ENCODE measurements around the gene ROR2.
A peak's percentile ranks its signal among the peaks of the same experiment; 100 is the strongest.

The ROR2 gene

DNA sequence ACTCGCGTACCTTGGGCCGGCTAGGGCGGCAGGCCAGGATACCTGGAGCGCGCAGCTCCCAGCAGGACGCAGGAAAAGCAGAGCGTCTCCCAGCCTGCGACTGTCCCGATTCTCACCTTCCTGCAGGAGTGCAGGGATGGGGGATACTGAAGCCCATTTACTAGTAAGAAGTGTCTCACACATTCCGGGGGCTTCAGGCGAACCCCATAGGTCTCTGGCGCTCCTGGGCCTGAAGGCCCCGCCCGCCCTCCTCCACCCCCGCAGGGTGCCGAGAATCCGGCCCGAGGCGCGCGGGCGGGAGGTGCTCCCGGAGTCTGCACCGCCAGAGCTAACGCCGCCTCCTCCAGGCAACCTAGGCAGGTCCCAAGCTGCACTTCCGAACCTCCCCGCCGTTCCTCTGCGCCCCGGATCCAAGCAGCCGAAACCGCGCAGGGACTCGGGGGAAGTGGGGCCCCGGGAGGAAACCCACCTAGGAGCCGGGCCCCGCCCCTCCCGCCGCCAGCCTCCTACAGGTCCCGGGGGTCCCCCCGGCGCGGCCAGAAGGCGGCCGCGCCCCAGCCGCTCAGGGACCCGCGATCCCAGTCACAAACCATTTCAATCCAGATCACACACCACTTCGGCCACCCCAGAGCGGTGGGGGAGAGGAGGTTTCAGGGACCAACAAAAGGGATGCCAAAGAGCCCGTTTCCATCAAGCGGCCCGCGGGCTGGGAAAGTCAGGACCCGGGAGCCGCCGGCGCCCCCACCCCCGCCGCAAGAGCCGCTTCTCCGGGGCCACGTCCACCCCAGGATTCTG is 1.2 kb downstream of the ROR2 start:
- DNase-seq (ENCODE audit: low spot score), result peak; percentile 40

DNA sequence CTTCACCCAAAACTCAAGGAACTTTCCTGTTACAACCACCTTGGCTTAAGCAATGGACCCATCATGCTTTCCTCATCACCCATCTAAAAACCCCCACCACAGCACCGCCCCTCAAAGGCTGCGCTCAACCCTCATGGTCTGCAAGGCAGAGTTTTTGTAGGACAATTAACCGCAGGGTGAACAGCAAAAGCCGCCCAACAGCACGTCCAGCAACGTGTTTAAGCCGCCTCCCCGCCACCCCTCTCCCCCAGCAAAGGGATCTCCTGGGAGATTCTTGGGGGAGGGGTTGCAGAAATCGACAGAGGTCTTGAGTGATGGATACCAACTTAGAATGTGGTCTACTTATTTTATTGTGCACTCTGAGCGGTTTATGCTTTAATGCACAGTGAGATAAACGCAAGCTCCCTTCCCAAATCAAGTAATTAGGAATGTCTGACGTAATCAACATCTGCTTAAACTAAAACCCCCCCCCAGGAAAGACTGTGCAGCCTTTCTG is 1.9 kb downstream of the ROR2 start:
- DNase-seq (ENCODE audit: low spot score), result no peak

DNA sequence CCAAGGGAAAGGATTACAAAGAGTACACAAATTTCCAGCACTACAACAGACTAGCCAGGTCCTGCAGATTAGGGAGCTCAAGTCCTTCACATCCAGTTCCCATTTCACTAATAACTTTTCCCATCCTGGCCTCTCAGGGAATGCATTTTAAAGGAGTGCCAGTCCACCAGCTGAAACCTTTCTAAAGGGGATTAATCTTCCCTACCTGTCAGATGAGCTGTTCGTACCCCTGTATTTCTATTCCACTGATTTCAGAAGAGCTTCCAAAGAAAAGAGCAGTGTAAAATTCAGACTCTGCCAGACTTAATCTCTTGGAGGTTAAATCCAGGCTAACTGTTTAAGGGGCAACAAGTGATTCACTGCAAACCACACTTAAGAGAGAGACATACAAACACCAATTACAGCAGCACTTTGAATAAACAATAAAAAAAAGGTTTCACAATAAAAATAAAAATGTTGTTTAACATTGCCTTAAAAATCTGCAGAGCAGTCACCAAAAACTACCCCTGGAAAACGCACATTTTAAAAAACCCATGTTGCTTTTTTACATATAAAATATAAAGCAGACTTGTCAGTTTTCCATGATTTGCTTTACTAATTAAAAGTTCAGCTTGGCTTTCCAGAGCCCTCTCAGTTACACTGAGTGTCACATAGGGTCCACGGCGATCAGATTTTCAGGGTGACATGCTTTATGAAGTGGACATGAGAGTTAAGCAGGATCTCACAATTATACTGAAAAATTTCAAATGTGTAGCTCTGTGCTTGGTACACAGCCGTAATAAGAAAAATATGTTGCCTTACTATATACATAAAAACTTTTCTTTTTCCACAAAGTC is 3.2 kb downstream of the ROR2 start:
- DNase-seq (ENCODE audit: low spot score), result no peak

DNA sequence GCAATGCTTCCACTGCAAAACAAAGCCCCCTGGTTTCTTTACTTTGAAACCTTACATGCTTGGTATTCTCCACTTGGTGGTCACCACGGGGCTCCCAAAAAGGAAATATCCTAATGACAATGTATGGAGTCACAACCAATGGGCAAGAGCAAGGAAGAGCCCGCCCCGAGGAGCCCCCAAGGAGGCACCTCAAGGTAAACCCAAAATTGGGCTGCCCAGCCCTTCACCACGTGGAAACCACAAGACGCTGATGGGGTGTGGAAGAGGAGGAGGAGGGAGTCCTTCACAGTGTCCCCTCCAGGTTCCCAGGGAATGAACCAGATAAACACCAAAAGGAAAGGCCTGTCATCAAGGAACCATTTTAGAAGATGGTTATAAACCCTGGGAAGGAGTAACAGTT is 3.8 kb downstream of the ROR2 start:
- no peak for DNase-seq (ENCODE audit: low spot score)

DNA sequence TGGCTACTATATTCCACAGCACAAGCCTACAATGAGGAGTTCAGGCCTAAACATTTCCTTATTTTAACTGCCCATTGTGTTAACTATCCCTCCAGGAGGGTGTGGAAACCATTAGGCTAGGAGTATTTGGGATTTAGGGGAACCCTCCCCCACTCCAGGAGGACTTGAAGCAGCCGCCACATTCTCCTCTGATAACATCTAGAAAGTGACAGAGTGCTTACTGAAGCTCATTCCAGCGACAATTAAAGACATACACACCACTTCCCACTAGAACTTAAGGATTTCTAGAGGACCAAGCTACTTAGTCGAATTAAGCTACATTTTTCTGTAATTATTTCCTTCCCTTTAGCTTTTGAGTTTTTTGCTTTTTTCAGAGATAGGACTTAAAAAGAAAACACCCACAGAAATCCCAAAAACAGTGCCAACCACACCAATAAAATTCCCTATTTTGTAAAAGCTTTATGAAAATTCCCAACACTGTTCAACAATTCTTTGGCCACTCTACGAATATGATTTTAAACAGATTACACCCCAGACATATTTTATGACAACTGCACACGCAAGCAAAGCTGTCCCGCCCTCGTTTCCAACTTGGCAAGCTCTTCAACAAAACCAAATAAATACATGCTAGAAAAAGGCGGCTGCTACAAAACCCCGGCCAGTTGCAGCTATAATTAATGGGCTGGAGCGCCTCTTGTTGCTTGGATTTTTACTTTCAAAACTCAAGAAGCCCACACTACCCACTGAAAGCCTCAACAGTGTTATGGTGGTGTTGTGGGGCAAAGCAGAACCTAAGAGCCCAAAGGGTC is 4.5 kb downstream of the ROR2 start:
- no peak for DNase-seq (ENCODE audit: low spot score)

DNA sequence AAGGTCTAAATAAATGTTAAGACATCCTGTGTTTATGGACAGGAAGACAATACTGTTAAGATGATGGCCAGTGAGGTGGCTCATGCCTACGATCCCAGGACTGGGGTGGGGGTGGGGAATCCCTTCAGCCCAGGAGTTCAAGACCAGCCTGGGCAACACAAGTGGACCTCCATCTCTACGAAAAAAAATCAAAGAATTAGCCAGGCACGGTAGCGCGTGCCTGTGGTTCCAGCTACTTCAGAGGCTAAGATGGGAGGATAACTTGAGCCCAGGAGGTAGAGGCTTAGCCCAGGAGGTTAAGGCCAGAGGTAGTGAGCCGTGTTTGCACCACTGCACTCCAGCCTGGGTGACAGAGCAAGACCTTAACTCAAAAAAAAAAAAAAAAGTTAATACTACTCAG is 5.3 kb downstream of the ROR2 start:
- DNase-seq (ENCODE audit: low spot score), result no peak

DNA sequence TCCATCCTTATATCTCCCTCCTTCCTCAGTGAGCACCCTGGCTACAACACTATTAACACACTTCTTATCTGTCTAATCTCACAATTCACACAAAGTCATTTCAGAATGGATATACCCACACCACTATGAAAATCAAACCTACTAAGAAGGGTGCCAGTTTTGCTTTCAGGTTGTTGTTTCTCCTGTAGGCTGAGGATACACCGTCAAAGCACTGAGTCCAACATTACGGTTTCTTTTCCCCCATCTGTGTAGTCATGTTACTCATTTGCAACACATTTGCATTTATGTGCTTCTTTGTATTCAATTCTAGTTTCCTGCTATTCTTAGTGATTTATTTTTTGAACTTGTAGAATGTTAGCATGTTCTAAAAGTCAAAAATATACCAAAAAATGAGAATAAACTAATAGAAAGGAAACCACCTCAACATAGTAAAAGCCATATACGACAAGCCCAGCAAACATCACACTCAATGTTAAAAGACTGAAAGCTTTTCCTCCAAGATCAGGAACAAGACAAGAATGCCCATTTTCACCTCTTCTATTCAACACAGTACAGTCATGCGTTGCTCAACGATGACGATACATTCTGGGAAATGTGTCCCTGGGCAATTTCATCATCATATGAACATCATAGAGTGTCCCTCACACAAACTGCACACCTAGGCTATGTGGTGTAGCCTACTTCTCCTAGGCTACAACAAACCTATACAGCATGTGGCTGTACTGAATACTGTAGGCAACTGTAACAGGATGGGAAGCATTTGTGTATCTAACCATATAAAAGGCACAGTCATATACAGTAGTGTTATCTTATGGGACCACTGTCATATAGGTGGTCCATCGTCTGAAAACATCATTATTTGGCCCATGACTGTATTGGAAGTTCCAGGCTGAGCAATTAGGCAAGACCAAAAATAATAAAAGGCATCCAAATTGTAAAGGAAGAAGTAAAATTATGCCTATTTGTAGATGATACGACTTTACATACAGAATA is 6.3 kb downstream of the ROR2 start:
- no peak for DNase-seq (ENCODE audit: low spot score)

DNA sequence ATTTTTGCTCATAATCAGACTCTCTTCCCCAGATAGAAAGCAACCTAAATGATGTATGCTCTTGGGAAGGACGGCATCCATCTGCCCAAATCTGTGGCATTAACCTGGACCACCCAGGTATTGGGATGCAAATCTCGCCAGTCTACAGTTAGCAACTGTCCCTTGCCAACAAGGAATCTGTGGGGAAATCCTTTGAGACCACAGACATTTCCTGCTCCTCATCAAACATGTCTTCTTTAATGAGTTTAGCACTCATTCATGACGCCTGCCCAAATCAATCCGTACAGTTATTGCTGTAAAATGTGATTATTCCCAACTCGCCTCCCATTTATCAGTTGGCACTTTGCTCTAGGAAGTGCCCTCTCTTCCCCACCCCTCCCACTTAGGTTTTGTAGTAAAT is 7.8 kb downstream of the ROR2 start:
- no peak for DNase-seq (ENCODE audit: low spot score)

DNA sequence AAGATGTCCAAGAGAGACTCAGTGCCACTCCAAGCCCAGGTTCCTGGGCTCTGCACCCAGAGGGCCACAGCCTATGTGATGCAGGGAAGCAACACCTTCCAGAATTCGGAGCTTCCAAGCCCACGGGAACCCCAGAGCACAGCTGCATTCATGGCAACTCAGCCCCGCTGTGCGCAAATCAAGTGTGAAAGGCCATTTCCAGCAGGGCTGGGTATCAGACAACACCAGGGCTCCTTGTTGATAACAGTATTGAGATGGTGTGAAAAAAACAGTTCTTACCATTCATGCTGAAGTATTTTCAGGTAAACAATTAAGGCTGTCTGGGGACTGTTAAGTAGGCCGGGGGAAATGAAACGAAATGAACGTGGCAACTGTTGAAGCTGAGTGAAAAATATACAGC is 10.1 kb downstream of the ROR2 start:
- DNase-seq (ENCODE audit: low spot score), result no peak

DNA sequence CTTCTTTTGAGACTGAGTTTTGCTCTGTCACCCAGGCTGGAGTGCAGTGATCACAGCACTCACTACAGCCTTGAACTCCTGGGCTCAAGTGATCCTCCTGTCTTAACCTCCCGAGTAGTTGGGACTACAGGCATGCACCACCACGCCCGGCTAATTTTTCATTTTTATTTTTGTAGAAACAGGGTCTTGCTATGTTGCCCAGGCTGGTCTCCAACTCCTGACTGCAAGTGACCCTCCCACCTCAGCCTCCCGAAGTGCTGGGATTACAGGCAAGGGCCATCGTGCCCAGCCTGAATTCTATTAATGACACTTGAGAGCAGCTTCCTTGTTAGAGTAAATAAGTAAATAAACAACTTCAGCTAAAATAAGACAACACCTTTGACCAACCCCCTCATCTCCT is 12.3 kb downstream of the ROR2 start:
- no peak for DNase-seq (ENCODE audit: low spot score)

DNA sequence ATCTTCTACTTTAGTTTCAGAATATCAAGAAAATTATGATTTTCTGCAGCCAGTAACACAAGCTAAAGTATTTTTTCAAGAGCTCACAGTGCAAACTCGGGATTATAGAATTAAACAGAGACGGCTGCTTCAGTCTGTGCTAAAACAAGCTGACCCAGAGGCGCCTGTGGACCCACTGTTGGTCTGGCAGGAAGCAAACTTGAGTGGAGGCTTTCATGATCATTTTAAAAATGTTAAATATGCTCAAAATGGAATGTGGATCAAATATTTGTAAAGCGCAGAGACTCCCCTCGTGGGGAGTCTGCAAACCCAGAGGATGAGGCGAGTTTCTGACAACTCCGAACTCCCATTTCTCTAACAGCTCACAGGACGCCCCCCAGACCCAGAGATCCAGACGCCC is 13.0 kb downstream of the ROR2 start:
- DNase-seq (ENCODE audit: low spot score), result no peak

DNA sequence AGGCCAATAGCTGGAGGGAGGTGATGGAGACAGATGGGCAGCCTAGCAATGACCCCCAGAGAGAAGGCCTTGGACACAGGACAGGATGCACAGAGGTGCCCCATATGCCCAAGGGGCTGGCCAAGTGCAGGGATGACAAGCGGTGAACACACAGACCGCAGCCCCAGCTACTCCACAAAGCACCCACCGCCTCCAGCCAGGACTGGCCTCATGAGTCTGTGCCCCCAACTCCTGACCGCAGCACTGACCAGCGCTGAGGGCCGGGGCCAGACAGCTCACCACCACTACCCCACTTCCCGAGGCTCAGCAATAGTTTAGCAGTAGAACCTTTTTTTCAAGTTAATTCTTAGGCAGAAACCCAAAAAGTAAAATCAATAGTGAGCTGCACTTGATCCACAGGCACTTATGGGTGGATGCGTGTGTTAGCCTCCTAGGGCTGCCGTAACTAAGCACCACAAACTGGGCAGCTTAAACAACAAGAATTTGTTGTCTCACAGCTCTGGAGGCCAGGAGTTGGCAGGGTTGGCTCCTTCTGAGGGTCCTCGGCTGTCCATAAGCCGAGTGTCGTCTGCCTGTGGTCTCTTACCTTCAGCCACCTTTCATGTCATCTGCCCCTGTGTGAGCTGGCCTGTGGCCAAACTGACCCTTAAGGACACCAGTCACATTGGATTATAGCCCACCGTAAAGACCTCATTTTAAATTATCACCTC is 14.1 kb downstream of the ROR2 start:
- DNase-seq (ENCODE audit: low spot score), result no peak

DNA sequence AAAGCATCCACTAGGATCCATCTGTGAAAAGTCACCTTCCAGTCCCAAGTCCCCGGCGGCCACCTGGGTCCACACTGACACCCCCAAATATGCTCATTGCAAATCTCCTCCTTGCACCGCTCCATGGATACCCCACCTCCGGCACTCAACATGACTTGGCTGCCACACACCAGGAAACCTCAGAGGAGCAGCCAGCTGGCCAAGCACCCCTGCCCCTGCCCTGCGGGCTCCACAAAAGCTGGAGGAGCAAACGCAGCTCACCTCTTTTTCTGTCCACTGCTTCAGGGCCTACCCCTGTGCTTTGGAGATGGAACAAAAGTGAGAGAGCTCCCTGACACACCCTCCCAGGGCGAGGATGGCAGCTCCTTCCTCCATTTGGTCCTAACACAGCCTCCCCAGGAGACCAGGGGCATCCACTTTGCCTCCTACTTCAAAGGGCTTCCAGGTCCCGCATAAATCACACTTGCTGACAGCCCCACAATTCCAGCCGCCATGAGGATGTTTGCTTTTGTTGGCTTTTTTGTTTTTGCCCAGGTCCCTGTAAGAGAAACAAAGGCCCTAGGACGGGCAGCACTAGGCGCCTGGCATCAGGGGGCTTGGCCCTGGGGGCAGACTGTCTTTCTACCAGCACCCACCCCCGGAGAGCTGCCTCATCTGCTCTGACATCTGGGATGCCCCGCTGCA is 14.8 kb downstream of the ROR2 start:
- no peak for DNase-seq (ENCODE audit: low spot score)

DNA sequence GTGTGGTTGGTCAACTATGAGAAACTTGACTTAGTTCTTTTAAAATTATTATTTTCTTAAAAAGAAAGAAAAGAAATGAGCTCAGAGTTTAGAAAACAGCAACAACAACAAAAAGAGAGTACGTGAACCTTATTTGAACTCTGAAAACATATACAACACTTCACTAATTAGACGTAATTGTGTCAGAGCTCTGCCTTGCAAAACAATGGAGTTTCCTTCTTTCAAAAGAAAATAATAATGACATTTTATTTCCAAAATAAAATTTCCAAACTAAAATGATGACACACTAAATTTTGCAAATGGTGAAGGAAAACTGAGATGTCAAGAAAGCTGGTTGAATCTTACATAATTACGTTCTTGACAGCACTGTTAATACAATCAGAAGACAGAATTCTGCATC is 15.4 kb downstream of the ROR2 start:
- no peak for DNase-seq (ENCODE audit: low spot score)

DNA sequence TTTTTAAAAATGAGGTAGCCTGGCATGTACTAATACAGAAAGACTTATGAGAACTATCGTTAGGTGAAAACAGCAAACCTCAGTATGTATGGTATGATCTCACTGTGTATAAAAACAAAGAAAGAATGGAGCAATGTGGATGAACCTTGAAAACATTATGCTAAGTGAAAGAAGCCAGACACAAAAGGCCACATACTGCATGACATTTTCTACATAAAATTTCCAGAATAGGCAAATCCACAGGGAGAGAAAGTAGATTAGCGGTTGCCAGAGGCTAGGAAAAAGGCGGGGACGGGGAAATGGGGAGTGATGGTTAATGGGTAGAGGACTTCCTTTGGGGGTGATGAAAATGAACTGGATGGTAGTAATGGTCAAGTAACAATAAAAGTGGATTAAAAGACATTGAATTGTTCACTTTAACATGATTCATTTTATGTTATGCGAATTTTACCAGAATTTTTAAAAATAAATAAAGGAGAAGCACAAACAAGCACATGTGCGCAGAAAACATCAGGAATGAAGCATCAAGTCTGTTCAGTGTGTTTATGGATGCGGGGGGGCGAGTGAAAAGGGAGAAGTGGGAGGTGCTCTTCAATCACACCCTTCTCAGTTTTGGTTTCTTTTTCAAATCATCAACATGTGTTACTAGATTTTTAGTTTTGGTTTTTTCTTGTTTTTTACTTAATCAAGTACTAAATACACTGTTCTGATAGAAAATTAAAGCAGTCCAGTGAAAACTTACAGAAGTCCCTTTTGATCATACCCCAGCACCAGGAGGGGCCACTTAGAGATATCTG is 16.3 kb downstream of the ROR2 start:
- DNase-seq (ENCODE audit: low spot score), result no peak

DNA sequence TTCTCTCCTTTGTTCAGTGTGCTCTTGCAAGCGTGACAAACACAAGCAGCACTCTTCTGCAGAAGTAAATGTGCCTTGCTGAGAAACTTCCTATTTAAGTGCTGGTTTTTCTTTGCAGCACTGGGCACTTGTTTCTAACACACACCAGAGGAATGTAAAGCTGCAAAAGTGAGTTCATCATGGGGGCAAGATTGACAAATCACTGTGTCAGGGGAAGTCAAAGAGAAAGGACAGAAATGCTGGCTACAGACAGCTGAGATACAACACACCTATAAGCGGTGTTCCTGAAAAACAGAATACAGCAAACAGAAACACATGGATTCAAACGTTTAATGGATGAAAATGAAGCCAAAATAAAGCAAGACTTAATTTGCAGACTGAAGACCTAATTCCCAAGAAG is 19.6 kb downstream of the ROR2 start:
- DNase-seq (ENCODE audit: low spot score), result no peak

DNA sequence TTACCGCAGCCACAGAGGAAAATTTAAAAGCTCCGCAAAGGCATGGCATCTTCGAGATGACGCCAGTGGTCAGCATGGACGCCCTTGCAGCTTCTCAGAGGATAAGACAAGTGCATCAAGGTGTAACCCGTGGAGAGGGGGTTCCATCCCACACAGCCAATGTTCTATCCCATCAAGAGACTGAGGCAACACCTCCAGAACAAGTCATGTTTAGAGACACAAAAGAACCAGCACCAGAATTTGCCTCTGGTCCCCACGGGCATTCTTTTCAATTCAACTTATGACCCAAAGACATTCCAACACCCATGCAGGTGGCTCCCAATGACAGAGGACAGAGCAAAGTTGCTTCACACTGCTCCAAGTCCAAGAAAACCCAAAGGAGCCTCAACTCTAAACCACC is 20.7 kb downstream of the ROR2 start:
- no peak for DNase-seq (ENCODE audit: low spot score)

DNA sequence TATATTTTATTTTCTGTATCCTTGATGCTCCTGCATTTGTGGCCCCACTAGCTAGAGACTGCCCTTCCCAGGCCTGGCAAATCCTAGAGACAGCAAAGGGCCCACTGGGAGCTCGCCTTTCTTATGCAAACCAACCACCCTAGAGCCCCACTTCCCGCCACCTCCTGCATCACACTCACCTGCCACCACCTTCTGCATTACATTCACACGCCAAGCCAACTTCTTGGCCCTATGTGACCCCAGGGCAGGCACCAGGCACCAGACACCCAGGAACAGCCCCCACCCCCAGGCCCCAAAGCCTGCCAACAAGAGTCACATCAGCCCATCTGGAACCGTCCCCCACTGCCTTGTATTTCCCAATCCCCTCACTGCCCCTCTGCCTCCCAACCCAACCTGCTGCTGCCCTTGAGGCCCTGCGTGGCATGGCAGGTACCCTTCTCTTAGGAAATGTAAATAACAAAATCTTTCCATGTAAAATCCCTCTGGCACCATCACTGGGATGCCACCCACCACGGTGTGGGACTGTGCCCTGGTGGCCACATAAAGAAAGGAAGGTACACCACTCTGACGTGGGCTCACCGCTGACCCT is 22.0 kb downstream of the ROR2 start:
- DNase-seq (ENCODE audit: low spot score), result no peak

DNA sequence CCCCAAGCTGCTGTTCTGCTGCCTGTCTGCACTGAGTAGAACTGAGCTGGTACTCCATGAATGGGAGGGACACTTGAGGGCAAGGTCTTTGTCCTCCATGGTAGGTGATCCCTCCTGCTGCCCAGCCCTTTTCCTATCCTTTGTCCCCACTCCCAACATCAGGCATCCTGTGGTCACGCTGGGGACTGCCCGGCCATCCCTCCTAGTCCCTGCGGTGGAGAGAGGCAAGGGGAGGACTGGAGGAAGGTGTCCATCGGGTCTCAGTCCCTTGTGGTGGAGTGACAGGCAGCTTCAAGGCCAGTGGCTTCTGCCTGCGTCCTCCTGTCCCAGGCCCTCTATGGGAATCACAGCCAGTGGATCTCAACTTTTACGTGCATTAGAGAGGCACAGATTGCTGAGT is 25.9 kb downstream of the ROR2 start:
- DNase-seq (ENCODE audit: low spot score), result no peak
